Effector memory CD4-positive, alpha-beta T cell (primary cell): Measurements from ENCODE around the gene INO80E.

ENCODE experiments used
- DNase-seq, 3 donors: peaks; one replicate each; pipeline ENCODE4 v3.0.0-alpha.2; 2020
- H3K27ac ChIP-seq: 2 replicates; pipeline ENCODE4 v1.7.0; 2013; ENCODE audit warnings: mild to moderate bottlenecking, low read length, moderate library complexity; ENCODE audit not compliant: insufficient read depth, poor library complexity, severe bottlenecking
- H3K27me3 ChIP-seq: replicated peaks from 2 replicates; pipeline ENCODE4 v1.7.0; 2013; ENCODE audit warnings: mild to moderate bottlenecking, low read length; ENCODE audit not compliant: insufficient read depth, control insufficient read depth, poor library complexity, severe bottlenecking
- H3K36me3 ChIP-seq: 2 replicates; pipeline ENCODE4 v1.7.0; 2013; ENCODE audit warnings: mild to moderate bottlenecking, low read length, moderate library complexity; ENCODE audit not compliant: control insufficient read depth, insufficient read depth
- H3K4me1 ChIP-seq: 2 replicates; pipeline ENCODE4 v1.7.0; 2013; ENCODE audit warnings: low read length, mild to moderate bottlenecking; ENCODE audit not compliant: control insufficient read depth, insufficient read depth, poor library complexity, severe bottlenecking
- H3K4me3 ChIP-seq: 2 replicates; pipeline ENCODE4 v1.7.0; 2013; ENCODE audit warnings: low read length, low read depth, mild to moderate bottlenecking; ENCODE audit not compliant: insufficient read depth, poor library complexity, severe bottlenecking
- H3K9me3 ChIP-seq: 2 replicates; pipeline ENCODE4 v1.7.0; 2013; ENCODE audit warnings: mild to moderate bottlenecking, low read length, moderate library complexity; ENCODE audit not compliant: control insufficient read depth

Gene INO80E

GRCh38 chr16:30052671-30053372 is 56.8 kb downstream of the INO80E start:
- H3K27ac ChIP-seq, result peak overlapping the region; percentile 2
- peak; percentile 76 to 82 (median 79) for DNase-seq
- peak overlapping the region; percentile 64 for H3K4me3 ChIP-seq
- H3K9me3 ChIP-seq, result no peaks in the 10 kb centered on the region
- no peaks in the 10 kb centered on the region for H3K36me3 ChIP-seq
- peaks cover 11% of the 10 kb centered on the region for H3K4me1 ChIP-seq
- no peaks in the 10 kb centered on the region for H3K27me3 ChIP-seq

GRCh38 chr16:30053376-30054015 is 57.5 kb downstream of the INO80E start:
- no peaks in the 10 kb centered on the region for H3K36me3 ChIP-seq
- no peaks in the 10 kb centered on the region for H3K9me3 ChIP-seq
- peak overlapping the region; percentile 64 for H3K4me3 ChIP-seq
- peak overlapping the region; percentile 2 for H3K27ac ChIP-seq
- no peak for DNase-seq
- H3K27me3 ChIP-seq, result no peaks in the 10 kb centered on the region
- H3K4me1 ChIP-seq, result peaks cover 11% of the 10 kb centered on the region

DNA sequence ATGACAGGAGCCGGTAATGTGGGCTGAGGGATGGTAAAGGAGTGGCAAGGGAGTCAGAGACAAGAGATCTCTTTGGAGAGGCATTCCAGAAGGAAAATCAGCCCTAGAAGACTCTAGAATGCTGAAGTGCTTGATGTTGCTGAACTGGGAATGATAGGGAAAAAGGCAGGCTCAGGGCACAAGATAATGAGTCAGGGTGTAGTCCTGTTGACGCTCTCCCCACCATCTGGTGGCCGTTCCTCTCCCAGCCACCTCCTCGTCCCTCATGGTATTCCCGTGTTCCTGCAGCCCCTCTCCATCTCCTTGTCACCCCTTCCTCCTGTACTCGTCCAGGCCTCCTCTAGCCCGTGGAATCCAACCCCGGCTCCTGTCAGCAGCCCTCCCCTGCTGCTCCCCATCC is 58.4 kb downstream of the INO80E start:
- DNase-seq, result no peak
- Histone ChIP-seq H3K27ac (no peak overlapping the region), H3K4me1 (peaks cover 11% of the 10 kb centered on the region), H3K36me3 (no peaks in the 10 kb centered on the region), H3K9me3 (no peaks in the 10 kb centered on the region), H3K27me3 (no peaks in the 10 kb centered on the region), H3K4me3 (no peak overlapping the region)

DNA sequence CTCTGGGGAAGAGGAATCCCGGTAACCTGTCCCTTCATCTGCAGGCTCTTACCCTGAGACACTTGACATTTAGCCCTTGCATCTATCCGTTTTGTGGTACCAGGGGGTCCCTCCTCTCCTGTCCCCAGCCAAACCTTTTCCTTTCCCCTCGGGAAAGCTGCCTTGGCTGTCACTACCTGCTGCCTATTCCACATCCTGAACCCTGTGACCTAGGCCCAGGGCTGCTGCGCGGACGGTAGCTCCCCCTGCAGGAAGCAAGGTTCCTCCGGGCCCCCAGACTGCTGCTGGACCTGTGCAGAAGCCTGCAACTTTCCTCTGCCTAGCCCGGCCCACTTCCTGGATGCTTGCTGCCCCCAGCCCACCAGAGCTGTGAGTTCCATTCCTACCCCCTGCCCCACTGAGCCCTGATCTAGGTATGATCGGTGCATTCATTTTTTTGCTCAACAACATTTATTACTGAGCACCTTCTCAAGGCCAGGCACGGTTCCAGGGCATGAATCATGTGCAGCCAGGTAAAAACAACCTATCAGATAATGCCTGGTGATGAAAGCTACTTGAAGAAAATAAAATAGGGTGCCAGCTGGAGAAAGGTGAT is 59.0 kb downstream of the INO80E start:
- peaks cover 11% of the 10 kb centered on the region for H3K4me1 ChIP-seq
- H3K27me3 ChIP-seq, result no peaks in the 10 kb centered on the region
- H3K36me3 ChIP-seq, result no peaks in the 10 kb centered on the region
- H3K27ac ChIP-seq, result no peak overlapping the region
- H3K9me3 ChIP-seq, result no peaks in the 10 kb centered on the region
- peak in 1 of 3 donors; percentile 28 for DNase-seq
- H3K4me3 ChIP-seq, result no peak overlapping the region
